SU-DHL-6 (cell line): Measurements from ENCODE around the gene CYFIP2.
"Not testable (repeated sequence)": the region's sequence is repeated elsewhere in the genome, so short reads cannot be mapped to it uniquely, and the experiment has no call there.

ENCODE experiments used
- EZH2phosphoT487 ChIP-seq: fragments of 200-600 bp; sonication (generic), shearing (Covaris generic); conservative IDR thresholded peaks from 2 replicates; pipeline ENCODE4 v1.6.1; 2018; ENCODE audit warnings: mild to moderate bottlenecking, antibody characterized with exemption, low read length, moderate library complexity, mixed read lengths
- TF ChIP-seq, protein P1 (sequence below): fragments of 200-600 bp; sonication (generic); IDR thresholded peaks from one replicate; pipeline ENCODE4 v1.5.1; 2017; ENCODE audit warnings: antibody characterized with exemption, mild to moderate bottlenecking, low read length, moderate library complexity; ENCODE audit not compliant: insufficient read depth, poor library complexity, severe bottlenecking

GRCh38 chr5:157419521-157419920 lies 153.6 kb downstream of the CYFIP2 start:
- TF ChIP-seq EZH2phosphoT487: not testable (repeated sequence)
- TF ChIP-seq, protein P1, sequence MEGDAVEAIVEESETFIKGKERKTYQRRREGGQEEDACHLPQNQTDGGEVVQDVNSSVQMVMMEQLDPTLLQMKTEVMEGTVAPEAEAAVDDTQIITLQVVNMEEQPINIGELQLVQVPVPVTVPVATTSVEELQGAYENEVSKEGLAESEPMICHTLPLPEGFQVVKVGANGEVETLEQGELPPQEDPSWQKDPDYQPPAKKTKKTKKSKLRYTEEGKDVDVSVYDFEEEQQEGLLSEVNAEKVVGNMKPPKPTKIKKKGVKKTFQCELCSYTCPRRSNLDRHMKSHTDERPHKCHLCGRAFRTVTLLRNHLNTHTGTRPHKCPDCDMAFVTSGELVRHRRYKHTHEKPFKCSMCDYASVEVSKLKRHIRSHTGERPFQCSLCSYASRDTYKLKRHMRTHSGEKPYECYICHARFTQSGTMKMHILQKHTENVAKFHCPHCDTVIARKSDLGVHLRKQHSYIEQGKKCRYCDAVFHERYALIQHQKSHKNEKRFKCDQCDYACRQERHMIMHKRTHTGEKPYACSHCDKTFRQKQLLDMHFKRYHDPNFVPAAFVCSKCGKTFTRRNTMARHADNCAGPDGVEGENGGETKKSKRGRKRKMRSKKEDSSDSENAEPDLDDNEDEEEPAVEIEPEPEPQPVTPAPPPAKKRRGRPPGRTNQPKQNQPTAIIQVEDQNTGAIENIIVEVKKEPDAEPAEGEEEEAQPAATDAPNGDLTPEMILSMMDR: not testable (repeated sequence)
